NCI-H69 (cell line): ENCODE data around the gene MAP3K14.

Experiments used
- DNase-seq: peaks from one replicate; lab custom pipeline; 2025; lab: John Stamatoyannopoulos, UW

Gene MAP3K14

DNA sequence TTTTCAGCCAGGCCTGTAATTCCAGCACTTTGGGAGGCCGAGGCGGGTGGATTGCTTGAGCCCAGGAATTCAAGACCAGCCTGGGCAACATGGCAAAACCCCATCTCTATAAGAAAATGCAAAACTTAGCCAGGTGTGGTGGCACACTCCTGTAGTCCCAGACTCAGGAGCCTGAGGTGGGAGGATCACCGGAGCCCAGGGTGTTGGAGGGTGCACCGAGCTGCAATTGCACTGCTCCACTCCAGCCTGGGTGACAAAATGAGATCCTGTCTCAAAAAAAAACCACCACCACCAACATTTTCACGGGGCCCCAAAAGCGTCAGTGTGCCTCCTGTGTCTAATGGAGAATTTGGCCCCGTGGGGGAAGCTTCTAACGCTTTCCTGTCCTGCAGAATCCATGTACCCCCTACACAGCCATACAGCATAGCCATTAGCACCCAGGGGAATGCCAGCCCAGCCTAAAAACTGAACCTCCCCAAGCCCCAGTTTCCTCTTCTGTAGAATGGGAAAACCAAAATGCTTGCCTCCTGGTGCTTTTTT lies 22.2 kb upstream of the MAP3K14 start:
- no peak for DNase-seq

DNA sequence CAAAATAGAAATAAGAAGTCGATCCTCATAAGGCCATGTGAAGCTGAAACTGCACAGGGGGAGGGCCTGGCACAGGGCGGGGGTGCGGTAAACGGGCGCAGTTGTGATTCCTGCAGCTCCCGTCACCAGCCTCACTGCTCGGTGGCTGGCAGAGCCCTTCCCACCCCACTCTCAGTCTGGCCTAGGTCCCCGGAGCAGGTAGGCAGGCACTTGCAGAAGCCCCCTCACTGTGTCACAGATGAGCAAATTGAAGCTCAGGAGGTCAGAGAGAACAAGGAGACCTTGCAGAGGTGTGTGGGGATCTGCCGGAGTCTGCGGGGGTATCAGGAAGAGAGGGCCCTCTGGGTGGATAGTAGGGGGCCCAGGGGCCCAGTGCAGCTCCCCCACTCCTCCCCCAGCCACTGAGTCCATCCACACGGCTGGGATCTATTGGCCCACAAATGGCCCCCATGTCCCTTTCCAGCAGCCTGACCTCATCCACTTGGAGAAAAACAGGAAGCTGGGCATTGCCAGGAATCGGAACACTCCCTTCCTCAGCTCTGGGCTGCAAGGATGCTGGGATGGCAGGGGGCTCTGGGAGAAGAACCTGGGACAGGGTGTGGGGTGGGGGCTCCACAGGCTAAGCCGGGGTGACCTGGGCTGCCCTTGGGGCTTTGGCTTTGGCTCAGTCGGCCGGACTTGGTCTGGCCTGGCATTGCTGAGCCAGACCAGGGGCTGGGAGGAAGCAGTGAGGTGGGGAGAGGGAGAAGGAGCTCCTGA lies 21.4 kb upstream of the MAP3K14 start:
- no peak for DNase-seq

- DNase-seq, result peak; percentile 14
Measured at GRCh38 chr17:45336390-45337182, 19.8 kb upstream of the MAP3K14 start.

DNA sequence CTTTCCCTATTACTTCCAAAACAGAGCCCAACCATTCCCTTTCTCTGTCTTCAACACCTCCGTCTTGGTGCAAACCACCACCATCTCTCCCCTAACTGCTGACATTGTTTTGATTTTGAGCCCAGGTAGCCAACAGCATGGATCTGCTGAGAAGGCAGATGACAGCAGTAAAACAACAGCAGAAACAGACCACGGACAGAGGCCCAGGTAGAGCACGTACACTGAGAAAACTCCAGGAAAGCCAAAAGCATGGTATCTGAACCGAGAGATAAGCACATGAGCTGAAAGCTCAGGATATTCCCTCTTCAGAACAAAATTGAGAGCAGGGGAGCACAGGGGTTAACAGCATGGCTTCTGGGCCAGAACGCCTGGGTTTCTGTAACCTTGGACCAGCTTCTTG lies 18.9 kb upstream of the MAP3K14 start:
- no peak for DNase-seq

DNA sequence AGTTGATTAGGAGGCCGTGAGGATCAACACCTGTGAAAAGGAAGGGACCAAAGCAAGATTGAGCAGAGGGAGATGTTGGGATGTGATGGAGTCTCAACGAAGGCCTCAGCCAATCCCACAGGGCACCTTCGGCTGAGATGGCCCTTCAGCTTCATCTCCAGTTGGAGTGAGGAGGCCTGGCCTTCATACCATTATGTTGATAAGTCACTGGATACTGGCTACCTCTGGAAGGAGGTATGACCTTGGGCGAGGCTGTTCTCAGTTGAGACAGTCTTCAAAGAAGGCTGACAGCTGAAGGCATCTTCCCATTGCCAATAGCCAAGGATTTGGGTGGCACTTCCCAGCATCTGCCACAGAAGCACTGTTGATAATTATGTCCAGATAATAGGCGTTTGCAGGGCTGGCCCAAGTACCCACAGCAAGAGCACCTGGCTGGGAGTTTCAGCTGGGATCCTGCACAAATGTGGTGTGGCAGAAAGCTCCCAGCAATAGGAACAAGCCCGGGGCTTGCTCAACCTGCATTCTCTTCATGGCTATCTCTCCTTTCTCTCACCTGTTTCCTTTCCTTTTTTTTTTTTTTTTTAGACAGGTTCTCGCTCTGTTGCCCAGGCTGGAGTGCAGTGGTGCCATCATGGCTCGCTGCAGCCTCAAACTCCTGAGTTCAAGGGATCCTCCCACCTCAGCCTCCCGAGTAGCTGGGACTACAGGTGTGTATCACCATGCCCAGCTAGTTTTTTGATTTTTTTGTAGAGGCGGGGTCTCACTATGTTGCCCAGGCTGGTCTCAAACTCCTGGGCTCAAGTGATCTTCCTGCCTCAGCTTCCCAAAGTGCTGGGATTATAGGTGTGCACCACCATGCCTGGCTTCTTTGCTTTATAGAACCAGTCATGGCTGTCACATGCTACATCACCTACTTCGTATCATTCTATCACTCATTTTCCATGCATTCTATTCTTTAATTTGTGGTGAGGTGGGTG lies 18.2 kb upstream of the MAP3K14 start:
- peak; percentile 82 for DNase-seq

- peak; percentile 99 for DNase-seq
Measured at GRCh38 chr17:45334231-45334630, 17.4 kb upstream of the MAP3K14 start.

DNA sequence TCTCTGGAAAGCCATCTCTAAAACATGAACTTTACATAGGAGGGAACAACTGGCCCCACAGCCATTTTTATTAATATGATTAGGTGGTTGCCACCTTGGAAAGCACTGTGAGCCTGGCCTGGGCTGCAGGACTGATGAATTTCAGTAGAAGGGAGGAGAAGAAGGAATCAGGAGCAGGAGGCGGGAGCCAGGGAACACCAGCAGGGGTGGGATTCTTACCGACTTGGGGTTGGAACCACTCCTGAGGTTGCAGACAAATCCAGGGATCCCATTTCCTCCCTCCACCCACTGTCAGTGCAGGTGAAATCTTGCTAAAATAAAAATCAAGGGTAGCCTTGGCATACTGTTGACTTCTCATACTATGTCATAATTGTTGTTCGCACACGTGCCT lies 16.9 kb upstream of the MAP3K14 start:
- no peak for DNase-seq

- DNase-seq, result peak; percentile 41
Measured at GRCh38 chr17:45332989-45333701, 16.3 kb upstream of the MAP3K14 start.

DNA sequence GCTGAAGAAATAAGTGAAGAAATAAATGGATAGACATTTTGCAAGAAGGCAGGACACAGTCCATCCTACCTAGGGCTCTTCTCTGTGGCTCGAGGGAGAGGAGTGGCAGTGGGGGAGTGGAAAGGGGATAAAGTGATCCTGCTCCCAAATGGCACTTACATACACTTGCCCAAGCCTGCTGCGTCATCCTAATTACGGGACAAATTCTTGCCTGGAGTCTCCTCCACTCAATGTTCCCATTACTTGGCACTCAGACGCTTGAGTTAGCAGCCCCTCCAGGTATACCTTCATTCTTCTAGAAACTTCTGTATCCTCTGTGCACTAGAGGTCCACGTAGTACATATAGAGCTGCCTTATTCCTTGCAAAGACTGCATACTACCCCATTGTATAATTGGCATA lies 15.7 kb upstream of the MAP3K14 start:
- DNase-seq, result no peak

DNA sequence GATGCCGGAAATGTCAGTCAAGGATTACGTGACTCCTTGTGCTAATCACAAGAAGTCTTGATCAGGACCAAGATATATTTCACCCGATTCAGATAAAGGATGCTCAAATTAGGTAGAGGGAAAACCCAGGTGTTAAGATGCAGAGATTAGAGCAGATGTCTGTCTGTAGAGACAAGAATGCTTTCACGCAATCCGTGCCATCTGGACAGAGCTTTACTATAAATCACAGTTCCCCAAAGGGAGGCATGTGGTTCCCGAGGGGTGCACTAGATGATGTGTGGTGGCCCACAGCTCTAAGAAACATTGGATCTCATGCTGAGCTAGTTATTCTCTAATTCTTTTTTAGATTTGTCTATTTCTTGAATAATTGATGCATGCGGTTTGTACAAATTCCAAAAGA lies 9.8 kb upstream of the MAP3K14 start:
- peak; percentile 47 for DNase-seq

GRCh38 chr17:45325810-45326209 lies 9.0 kb upstream of the MAP3K14 start:
- DNase-seq, result no peak

DNA sequence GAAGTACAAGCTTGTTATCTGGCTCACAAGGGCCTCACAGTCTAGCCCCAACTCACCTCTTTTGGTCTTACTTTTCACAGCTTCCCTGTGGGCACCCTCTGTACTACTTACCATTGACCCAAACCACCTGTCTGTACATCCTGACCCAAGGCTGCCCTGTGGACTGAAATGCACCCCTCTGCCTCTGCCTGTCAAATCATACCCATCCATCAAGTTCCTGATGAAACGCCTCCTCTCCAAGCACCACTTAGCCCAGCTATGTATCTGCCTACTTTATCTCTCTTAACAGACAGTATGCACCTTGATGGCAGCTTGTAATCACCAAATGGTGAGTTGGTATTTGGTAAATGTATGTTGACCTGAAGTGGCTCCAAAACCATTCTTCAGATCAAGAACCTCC lies 7.5 kb upstream of the MAP3K14 start:
- no peak for DNase-seq

- no peak for DNase-seq
Measured at GRCh38 chr17:45322168-45322567, 5.3 kb upstream of the MAP3K14 start.

GRCh38 chr17:45320931-45321461 lies 4.2 kb upstream of the MAP3K14 start:
- peak; percentile 29 for DNase-seq

GRCh38 chr17:45320349-45320930 lies 3.6 kb upstream of the MAP3K14 start:
- DNase-seq, result no peak

DNA sequence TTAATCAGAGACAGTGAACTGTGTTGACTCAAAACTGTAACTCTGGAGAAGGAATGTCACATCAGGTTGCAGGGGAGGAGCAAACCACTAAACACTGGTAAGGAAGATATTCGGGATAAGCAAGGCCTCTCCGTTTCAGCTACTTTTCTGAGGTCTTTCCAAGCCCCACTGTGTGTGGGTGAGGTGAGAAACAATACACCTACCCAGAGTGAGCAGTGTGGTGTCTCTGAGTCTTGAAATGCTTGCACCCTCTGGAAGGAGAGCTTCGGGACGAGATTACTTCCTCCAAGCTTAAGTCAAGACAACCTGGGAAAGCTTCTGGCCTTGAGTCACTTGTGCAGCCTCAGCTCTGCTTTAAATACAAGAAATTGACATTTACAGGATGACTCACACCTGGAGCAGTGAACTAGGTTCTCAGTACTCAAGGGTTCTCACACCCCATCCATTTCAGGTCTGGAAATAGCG lies 2.5 kb upstream of the MAP3K14 start:
- no peak for DNase-seq

DNA sequence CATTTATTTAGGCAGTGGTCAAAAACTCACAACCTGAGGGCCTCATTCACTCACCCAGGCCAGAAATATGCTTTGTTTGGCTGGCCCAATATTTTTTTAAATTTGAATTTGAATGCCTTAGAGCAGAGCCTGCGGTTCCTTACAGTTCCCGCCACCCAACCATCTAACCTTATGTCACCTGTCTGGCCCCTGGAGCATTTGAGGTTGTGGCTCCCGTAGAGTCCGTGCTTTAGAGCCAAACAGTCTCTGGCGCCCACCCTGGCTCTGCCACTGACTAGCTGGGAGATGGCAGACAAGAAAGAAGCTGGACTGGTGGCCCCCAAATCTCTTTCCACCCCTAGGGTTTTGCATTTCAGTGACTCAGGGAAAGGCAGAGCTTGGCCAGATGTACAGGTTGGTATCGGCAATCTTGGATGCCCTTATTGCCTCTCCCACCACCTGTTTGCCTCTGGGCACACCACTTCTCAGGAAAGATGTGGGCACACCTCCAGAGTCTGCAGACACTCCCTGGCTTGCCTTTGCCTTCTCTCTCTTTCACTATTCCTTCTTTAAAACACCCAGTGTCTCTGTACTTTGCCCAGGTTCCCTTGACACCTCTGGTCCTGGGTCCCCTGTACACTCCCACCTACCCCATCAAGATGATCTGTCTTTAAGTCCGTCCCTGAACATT lies 1.9 kb upstream of the MAP3K14 start:
- peak; percentile 54 for DNase-seq

DNA sequence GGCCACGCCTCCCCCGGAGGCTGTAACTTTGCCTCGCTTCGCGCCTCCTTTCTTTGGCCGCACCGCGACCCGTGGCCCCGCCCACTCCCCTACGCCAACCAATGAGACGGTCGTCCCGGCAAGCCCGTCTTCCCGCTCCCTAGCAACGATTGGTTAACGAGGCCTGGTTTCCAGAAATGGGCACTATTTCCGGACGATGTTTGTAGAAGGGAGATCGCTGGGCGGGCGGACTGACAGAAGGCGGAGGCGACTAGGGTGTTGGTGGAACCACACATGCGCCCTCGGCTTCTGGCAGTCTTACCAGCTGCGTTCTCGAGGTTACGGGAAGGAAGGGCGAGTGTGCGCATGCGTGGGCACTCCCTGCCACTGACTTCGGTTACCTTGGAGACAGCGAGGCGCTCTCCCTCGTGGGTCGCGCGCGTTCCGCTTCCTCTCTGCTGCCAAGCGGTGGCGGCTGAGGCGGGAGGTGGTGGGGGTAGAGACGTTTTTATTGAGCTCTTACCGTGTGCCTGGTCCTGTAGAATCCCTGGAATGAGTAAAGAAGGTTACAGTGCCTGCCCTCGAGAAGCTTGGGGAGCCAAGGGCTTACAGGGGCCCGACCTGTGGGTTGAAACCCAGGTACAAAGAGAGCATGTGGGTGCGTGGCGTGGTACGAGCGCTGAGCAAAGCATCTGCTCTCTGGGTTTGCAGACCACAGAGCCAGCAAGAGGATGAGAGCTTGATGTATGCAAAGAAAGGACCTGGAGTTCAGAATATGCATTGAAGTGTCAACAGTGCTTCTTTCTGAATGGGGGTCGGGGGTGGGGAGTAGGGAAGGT lies 500 bp upstream of the MAP3K14 start:
- DNase-seq, result peak; percentile 100
